Trophoblast cell (in vitro differentiated cells and primary cell): Measurements from ENCODE around the gene JPH4.
"Not testable (repeated sequence)": the region's sequence is repeated elsewhere in the genome, so short reads cannot be mapped to it uniquely, and the experiment has no call there.

Experiments used
- DNase-seq, 2 donors: peaks; one replicate each; pipeline ENCODE4 v3.0.0-alpha.2; 2016
- H2AFZ ChIP-seq: 2 replicates; pipeline ENCODE4 v1.6.1; 2013; ENCODE audit warnings: low read length, moderate library complexity, mild to moderate bottlenecking; ENCODE audit not compliant: insufficient read depth, poor library complexity
- H2AK5ac ChIP-seq: 2 replicates; pipeline ENCODE4 v1.6.1; 2013; ENCODE audit warnings: mild to moderate bottlenecking, low read length
- H2BK120ac ChIP-seq: 2 replicates; pipeline ENCODE4 v1.6.1; 2013; ENCODE audit warnings: low read length, mild to moderate bottlenecking, moderate library complexity; ENCODE audit not compliant: insufficient read depth, poor library complexity
- H2BK12ac ChIP-seq: 2 replicates; pipeline ENCODE4 v1.6.1; 2013; ENCODE audit warnings: mild to moderate bottlenecking, low read length, moderate library complexity
- H2BK5ac ChIP-seq: 2 replicates; pipeline ENCODE4 v1.6.1; 2013; ENCODE audit warnings: low read length, low read depth, moderate library complexity, mild to moderate bottlenecking; ENCODE audit not compliant: poor library complexity
- H3K14ac ChIP-seq: 2 replicates; pipeline ENCODE4 v1.6.1; 2013; ENCODE audit warnings: mild to moderate bottlenecking, low read length
- H3K18ac ChIP-seq: 2 replicates; pipeline ENCODE4 v1.6.1; 2013; ENCODE audit warnings: mild to moderate bottlenecking, low read length
- H3K23ac ChIP-seq: 2 replicates; pipeline ENCODE4 v1.6.1; 2013; ENCODE audit warnings: low read length
- H3K27ac ChIP-seq: 2 replicates; pipeline ENCODE4 v1.5.1; 2013; ENCODE audit warnings: low read depth, mild to moderate bottlenecking, inconsistent platforms, low read length, moderate library complexity
- H3K27me3 ChIP-seq: 2 replicates; pipeline ENCODE4 v1.6.1; 2013; ENCODE audit warnings: inconsistent platforms, mild to moderate bottlenecking, low read length, moderate library complexity; ENCODE audit not compliant: insufficient read depth
- H3K36me3 ChIP-seq, 2 experiments: 1 replicate in 1 of 2; 2 replicates in 1 of 2; pipeline ENCODE4 v1.6.1; 2013; ENCODE audit warnings: low read length in 2 of 2, mild to moderate bottlenecking in 2 of 2, moderate library complexity in 1 of 2; ENCODE audit not compliant: insufficient read depth in 2 of 2, control insufficient read depth in 1 of 2
- H3K4ac ChIP-seq: 2 replicates; pipeline ENCODE4 v1.6.1; 2013; ENCODE audit warnings: low read depth, mild to moderate bottlenecking, low read length, moderate library complexity
- H3K4me1 ChIP-seq, 2 experiments: 1 replicate in 1 of 2; 2 replicates in 1 of 2; pipeline ENCODE4 v1.6.1; 2013; ENCODE audit warnings: low read length in 2 of 2, mild to moderate bottlenecking in 2 of 2, moderate library complexity in 1 of 2; ENCODE audit not compliant: insufficient read depth in 2 of 2, control insufficient read depth in 1 of 2
- H3K4me2 ChIP-seq: 2 replicates; pipeline ENCODE4 v1.6.1; 2013; ENCODE audit warnings: inconsistent platforms, mild to moderate bottlenecking, low read length, moderate library complexity
- H3K4me3 ChIP-seq: 2 replicates; pipeline ENCODE4 v1.5.1; 2013; ENCODE audit warnings: mild to moderate bottlenecking, low read depth, low read length, inconsistent platforms
- H3K79me1 ChIP-seq: one replicate; pipeline ENCODE4 v1.6.1; 2013; ENCODE audit warnings: low read length
- H3K79me2 ChIP-seq: 2 replicates; pipeline ENCODE4 v1.6.1; 2013; ENCODE audit warnings: low read length, mild to moderate bottlenecking; ENCODE audit not compliant: control insufficient read depth, insufficient read depth, poor library complexity
- H3K9ac ChIP-seq: 2 replicates; pipeline ENCODE4 v1.6.1; 2013; ENCODE audit warnings: mild to moderate bottlenecking, low read length
- H3K9me3 ChIP-seq: 2 replicates; pipeline ENCODE4 v1.6.1; 2013; ENCODE audit warnings: low read depth, mild to moderate bottlenecking, control low read depth, inconsistent platforms, low read length; ENCODE audit not compliant: insufficient read depth
- H4K12ac ChIP-seq: 2 replicates; pipeline ENCODE4 v1.6.1; 2013; ENCODE audit warnings: low read depth, mild to moderate bottlenecking, low read length, moderate library complexity
- H4K8ac ChIP-seq: 2 replicates; pipeline ENCODE4 v1.6.1; 2013; ENCODE audit warnings: low read depth, mild to moderate bottlenecking, low read length, moderate library complexity
- H4K91ac ChIP-seq: one replicate; pipeline ENCODE4 v1.6.1; 2013; ENCODE audit warnings: low read depth, mild to moderate bottlenecking, low read length, moderate library complexity
- WGBS: extraction: QIAGEN DNeasy Blood & Tissue Kit; methylation state at CpG from one replicate; pipeline ENCODE4 v1.1.7; 2013; ENCODE audit warnings: missing lambda C conversion rate; ENCODE audit not compliant: insufficient read length, insufficient coverage; ENCODE audit errors: extremely low coverage; 5-methylcytosine and 5-hydroxymethylcytosine counted together

Gene JPH4

GRCh38 chr14:23600806-23601205 lies 22.2 kb upstream of the JPH4 start:
- no peaks in the 10 kb centered on the region for H3K36me3 ChIP-seq
- H3K4me1 ChIP-seq, result peaks cover 0 to 3% of the 10 kb centered on the region in 2 experiments
- H3K79me1 ChIP-seq, result no peaks in the 10 kb centered on the region
- WGBS, result no CpG with 5 or more reads among the region's 1 CpG
- no peak overlapping the region for H2BK5ac ChIP-seq
- no peak overlapping the region for H3K18ac ChIP-seq
- no peak overlapping the region for H2AK5ac ChIP-seq
- no peak overlapping the region for H3K4ac ChIP-seq
- H4K91ac ChIP-seq, result no peak overlapping the region
- no peaks in the 10 kb centered on the region for H3K79me2 ChIP-seq
- no peak overlapping the region for H2BK120ac ChIP-seq
- no peak overlapping the region for H4K12ac ChIP-seq
- H3K27me3 ChIP-seq, result no peaks in the 10 kb centered on the region
- H2AFZ ChIP-seq, result no peak overlapping the region
- H4K8ac ChIP-seq, result no peak overlapping the region
- DNase-seq, result no peak
- H3K14ac ChIP-seq, result no peak overlapping the region
- peaks cover 2% of the 10 kb centered on the region for H3K9me3 ChIP-seq
- no peak overlapping the region for H3K23ac ChIP-seq
- H3K4me3 ChIP-seq, result no peak overlapping the region
- no peak overlapping the region for H3K9ac ChIP-seq
- no peak overlapping the region for H3K27ac ChIP-seq
- no peak overlapping the region for H3K4me2 ChIP-seq
- no peak overlapping the region for H2BK12ac ChIP-seq

DNA sequence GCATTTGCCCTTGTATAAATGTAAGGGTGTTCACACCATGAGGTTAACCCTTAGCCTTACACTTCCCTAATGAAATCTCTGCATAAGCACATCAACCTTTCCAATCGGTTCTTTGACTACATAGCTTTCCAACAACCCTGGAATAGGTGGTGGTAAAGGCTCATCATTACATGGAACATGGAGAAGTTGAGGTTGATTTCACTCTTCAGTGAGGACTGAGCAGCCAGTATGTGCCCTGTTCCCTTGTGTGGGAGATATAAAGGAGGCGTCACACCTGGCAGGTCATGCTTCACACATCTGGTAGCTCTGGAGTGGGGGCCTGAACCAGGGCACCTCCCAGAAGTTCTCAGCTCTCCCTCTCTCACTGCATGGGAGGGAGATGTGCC lies 21.7 kb upstream of the JPH4 start:
- no CpG with 5 or more reads among the region's 2 CpGs for WGBS

GRCh38 chr14:23594191-23594590 lies 15.6 kb upstream of the JPH4 start:
- no CpG with 5 or more reads among the region's 3 CpGs for whole genome bisulfite sequencing
- H3K79me2 ChIP-seq, H3K4me1 ChIP-seq, H3K4me2 ChIP-seq, H2AFZ ChIP-seq, H3K4ac ChIP-seq, H4K91ac ChIP-seq, H2BK12ac ChIP-seq, H3K79me1 ChIP-seq, H3K18ac ChIP-seq, H4K12ac ChIP-seq, H2AK5ac ChIP-seq, H3K27ac ChIP-seq, H2BK120ac ChIP-seq, H3K9me3 ChIP-seq, H4K8ac ChIP-seq, H3K4me3 ChIP-seq, H3K36me3 ChIP-seq, H3K9ac ChIP-seq, H3K27me3 ChIP-seq, H3K23ac ChIP-seq, H3K14ac ChIP-seq, H2BK5ac ChIP-seq: not testable (repeated sequence)
- peak; percentile 51 to 68 for DNase-seq

More for the DNA sequence above, 21.7 kb upstream of the JPH4 start:
- no peak overlapping the region for H2AK5ac ChIP-seq
- no peak overlapping the region for H2BK120ac ChIP-seq
- no peaks in the 10 kb centered on the region for H3K36me3 ChIP-seq
- no peak overlapping the region for H2BK5ac ChIP-seq
- H4K91ac ChIP-seq, result no peak overlapping the region
- H3K18ac ChIP-seq, result no peak overlapping the region
- H3K79me1 ChIP-seq, result no peaks in the 10 kb centered on the region
- H3K9me3 ChIP-seq, result peaks cover 2% of the 10 kb centered on the region
- H4K8ac ChIP-seq, result no peak overlapping the region
- H2AFZ ChIP-seq, result no peak overlapping the region
- no peak overlapping the region for H4K12ac ChIP-seq
- no peak overlapping the region for H3K4me2 ChIP-seq
- no peak overlapping the region for H3K4me3 ChIP-seq
- H3K9ac ChIP-seq, result no peak overlapping the region
- no peaks in the 10 kb centered on the region for H3K27me3 ChIP-seq
- no peak overlapping the region for H3K14ac ChIP-seq
- H3K4me1 ChIP-seq, result peaks cover 0 to 3% of the 10 kb centered on the region in 2 experiments
- H3K23ac ChIP-seq, result no peak overlapping the region
- no peaks in the 10 kb centered on the region for H3K79me2 ChIP-seq
- DNase-seq, result no peak
- H3K27ac ChIP-seq, result no peak overlapping the region
- H2BK12ac ChIP-seq, result no peak overlapping the region
- no peak overlapping the region for H3K4ac ChIP-seq

DNA sequence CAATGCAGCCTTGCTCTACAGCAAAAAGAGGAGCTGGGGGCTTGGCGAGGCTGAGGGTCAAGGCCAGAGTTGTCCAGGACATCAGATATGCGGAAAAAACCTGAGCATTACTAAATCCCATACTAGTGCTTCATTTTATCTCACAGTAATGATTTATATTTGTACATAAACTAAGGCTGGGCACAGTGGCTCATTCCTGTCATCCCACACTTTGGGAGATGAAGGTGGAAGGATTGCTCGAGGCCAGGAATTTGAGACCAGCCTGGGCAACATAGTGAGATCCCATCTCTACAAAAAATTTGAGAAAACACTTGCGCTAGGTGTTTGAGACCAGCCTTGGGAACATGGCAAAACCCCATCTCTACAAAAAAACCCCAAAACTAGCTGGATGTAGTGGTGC lies 11.6 kb upstream of the JPH4 start:
- Histone ChIP-seq H3K9me3 (no peaks in the 10 kb centered on the region), H3K79me2 (no peaks in the 10 kb centered on the region), H3K18ac (no peak overlapping the region), H2BK120ac (no peak overlapping the region), H3K79me1 (no peaks in the 10 kb centered on the region), H2AFZ (no peak overlapping the region), H4K8ac (no peak overlapping the region), H3K9ac (no peak overlapping the region), H3K23ac (no peak overlapping the region), H4K12ac (no peak overlapping the region), H3K4ac (no peak overlapping the region), H4K91ac (no peak overlapping the region), H2BK12ac (no peak overlapping the region), H2AK5ac (no peak overlapping the region), H3K4me3 (no peak overlapping the region), H3K27ac (no peak overlapping the region), H3K4me2 (no peak overlapping the region), H3K27me3 (no peaks in the 10 kb centered on the region), H3K4me1 (no peaks in the 10 kb centered on the region), H2BK5ac (no peak overlapping the region), H3K14ac (no peak overlapping the region), H3K36me3 (no peaks in the 10 kb centered on the region)
- peak in 1 of 2 donors; percentile 47 for DNase-seq
- no CpG with 5 or more reads among the region's 4 CpGs for WGBS
